DOHH2 (cell line): Measurements from ENCODE around the gene ATP12A.

Source experiments
- H3F3A ChIP-seq: fragments of 200-600 bp; sonication (generic), shearing (Covaris generic); 2 replicates; pipeline ENCODE4 v1.6.0; 2016; ENCODE audit warnings: antibody characterized with exemption, mild to moderate bottlenecking; ENCODE audit not compliant: control insufficient read depth, insufficient read depth
- H3K27ac ChIP-seq: fragments of 200-600 bp; sonication (generic); 2 replicates; pipeline ENCODE4 v1.5.1; 2014; ENCODE audit warnings: low read depth, mild to moderate bottlenecking, low read length, moderate library complexity
- H3K27me3 ChIP-seq: fragments of 200-600 bp; sonication (generic); 2 replicates; pipeline ENCODE4 v1.6.1; 2014; ENCODE audit warnings: mild to moderate bottlenecking, low read length, mixed read lengths; ENCODE audit not compliant: control insufficient read depth
- H3K36me3 ChIP-seq: fragments of 200-600 bp; sonication (generic); 2 replicates; pipeline ENCODE4 v1.6.1; 2014; ENCODE audit warnings: mild to moderate bottlenecking, low read length, moderate library complexity, mixed read lengths; ENCODE audit not compliant: control insufficient read depth
- H3K4me1 ChIP-seq: fragments of 200-600 bp; sonication (generic); 2 replicates; pipeline ENCODE4 v1.6.1; 2014; ENCODE audit warnings: mild to moderate bottlenecking, low read length, mixed read lengths; ENCODE audit not compliant: control insufficient read depth
- H3K4me2 ChIP-seq: fragments of 200-600 bp; sonication (generic); 2 replicates; pipeline ENCODE4 v1.6.0; 2014; ENCODE audit warnings: mild to moderate bottlenecking, low read length, moderate library complexity
- H3K4me3 ChIP-seq: fragments of 200-600 bp; sonication (generic); 2 replicates; pipeline ENCODE4 v1.5.1; 2014; ENCODE audit warnings: mild to moderate bottlenecking, low read length, mixed read lengths
- H3K79me2 ChIP-seq: fragments of 200-600 bp; sonication (generic); 2 replicates; pipeline ENCODE4 v1.6.1; 2014; ENCODE audit warnings: mild to moderate bottlenecking, low read length, mixed read lengths; ENCODE audit not compliant: control insufficient read depth
- H3K9me2 ChIP-seq: fragments of 200-600 bp; sonication (generic); replicated peaks from 2 replicates; pipeline ENCODE4 v1.6.1; 2014; ENCODE audit warnings: mild to moderate bottlenecking, low read length, mixed read lengths; ENCODE audit not compliant: control insufficient read depth
- H3K9me3 ChIP-seq: fragments of 200-600 bp; sonication (generic); 2 replicates; pipeline ENCODE4 v1.6.1; 2014; ENCODE audit warnings: antibody characterized with exemption, low read length, mixed read lengths; ENCODE audit not compliant: control insufficient read depth, insufficient read depth
- H4K20me1 ChIP-seq: fragments of 200-600 bp; sonication (generic); 2 replicates; pipeline ENCODE4 v1.6.0; 2014; ENCODE audit warnings: low read depth, mild to moderate bottlenecking, antibody characterized with exemption, low read length, moderate library complexity; ENCODE audit not compliant: control insufficient read depth, insufficient read depth
- EZH2phosphoT487 ChIP-seq: fragments of 200-600 bp; sonication (generic); IDR thresholded peaks from 2 replicates; pipeline ENCODE4 v1.6.1; 2017; ENCODE audit warnings: borderline replicate concordance, mild to moderate bottlenecking, antibody characterized with exemption, low read length, moderate library complexity, mixed read lengths
- TF ChIP-seq, protein P1 (sequence below): fragments of 200-600 bp; sonication (generic); IDR thresholded peaks from one replicate; pipeline ENCODE4 v1.5.1; 2014; ENCODE audit warnings: antibody characterized with exemption, mild to moderate bottlenecking, low read depth, low read length; ENCODE audit not compliant: poor library complexity, severe bottlenecking

ATP12A gene

GRCh38 chr13:24664726-24665409, 15.3 kb upstream of the ATP12A start:
- Histone ChIP-seq H3F3A (peaks cover 14% of the 10 kb centered on the region), H3K36me3 (no peaks in the 10 kb centered on the region), H3K9me2 (no peaks in the 10 kb centered on the region), H3K4me1 (peaks cover 81% of the 10 kb centered on the region), H3K79me2 (no peaks in the 10 kb centered on the region), H3K9me3 (no peaks in the 10 kb centered on the region), H3K4me3 (no peak overlapping the region), H4K20me1 (no peaks in the 10 kb centered on the region), H3K27me3 (no peaks in the 10 kb centered on the region), H3K27ac (peak overlapping the region; percentile 4; the same call in 1 of the 2 replicates), H3K4me2 (peak overlapping the region; percentile 66)
- TF ChIP-seq EZH2phosphoT487 = no peak
- TF ChIP-seq, protein P1, sequence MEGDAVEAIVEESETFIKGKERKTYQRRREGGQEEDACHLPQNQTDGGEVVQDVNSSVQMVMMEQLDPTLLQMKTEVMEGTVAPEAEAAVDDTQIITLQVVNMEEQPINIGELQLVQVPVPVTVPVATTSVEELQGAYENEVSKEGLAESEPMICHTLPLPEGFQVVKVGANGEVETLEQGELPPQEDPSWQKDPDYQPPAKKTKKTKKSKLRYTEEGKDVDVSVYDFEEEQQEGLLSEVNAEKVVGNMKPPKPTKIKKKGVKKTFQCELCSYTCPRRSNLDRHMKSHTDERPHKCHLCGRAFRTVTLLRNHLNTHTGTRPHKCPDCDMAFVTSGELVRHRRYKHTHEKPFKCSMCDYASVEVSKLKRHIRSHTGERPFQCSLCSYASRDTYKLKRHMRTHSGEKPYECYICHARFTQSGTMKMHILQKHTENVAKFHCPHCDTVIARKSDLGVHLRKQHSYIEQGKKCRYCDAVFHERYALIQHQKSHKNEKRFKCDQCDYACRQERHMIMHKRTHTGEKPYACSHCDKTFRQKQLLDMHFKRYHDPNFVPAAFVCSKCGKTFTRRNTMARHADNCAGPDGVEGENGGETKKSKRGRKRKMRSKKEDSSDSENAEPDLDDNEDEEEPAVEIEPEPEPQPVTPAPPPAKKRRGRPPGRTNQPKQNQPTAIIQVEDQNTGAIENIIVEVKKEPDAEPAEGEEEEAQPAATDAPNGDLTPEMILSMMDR = no peak

DNA sequence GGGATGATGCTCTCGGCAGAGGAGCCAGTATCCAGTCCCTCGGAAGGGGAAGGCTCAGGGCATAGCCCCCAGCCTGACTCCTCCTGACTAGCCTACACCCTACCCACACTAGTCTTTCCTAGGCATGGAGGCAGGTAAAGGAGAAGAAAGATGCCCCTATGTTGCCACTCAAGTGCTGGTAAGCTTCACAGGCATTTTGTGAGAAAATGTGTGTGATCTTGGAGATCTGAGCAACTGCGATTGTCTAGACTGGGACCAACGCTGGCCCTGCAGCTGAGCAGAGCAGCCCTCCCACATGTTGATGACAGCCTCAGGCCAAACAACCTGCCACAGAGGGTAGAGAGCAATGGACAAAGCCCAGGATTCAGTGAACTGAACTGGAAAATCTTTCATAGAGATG, 11.7 kb upstream of the ATP12A start:
- H3K27me3 ChIP-seq = no peaks in the 10 kb centered on the region
- no peak for TF ChIP-seq EZH2phosphoT487
- TF ChIP-seq, protein P1 = no peak
- no peaks in the 10 kb centered on the region for H3K9me2 ChIP-seq
- H3K9me3 ChIP-seq = no peaks in the 10 kb centered on the region
- peaks cover 70% of the 10 kb centered on the region for H3K4me1 ChIP-seq
- H3K27ac ChIP-seq = no peak overlapping the region
- H3K79me2 ChIP-seq = no peaks in the 10 kb centered on the region
- no peak overlapping the region for H3K4me2 ChIP-seq
- no peak overlapping the region for H3K4me3 ChIP-seq
- no peaks in the 10 kb centered on the region for H3K36me3 ChIP-seq
- no peaks in the 10 kb centered on the region for H3F3A ChIP-seq
- H4K20me1 ChIP-seq = no peaks in the 10 kb centered on the region

- no peak overlapping the region for H3K4me3 ChIP-seq
- no peaks in the 10 kb centered on the region for H4K20me1 ChIP-seq
- no peaks in the 10 kb centered on the region for H3K9me3 ChIP-seq
- H3K27ac ChIP-seq = no peak overlapping the region
- no peaks in the 10 kb centered on the region for H3K79me2 ChIP-seq
- TF ChIP-seq EZH2phosphoT487 = no peak
- TF ChIP-seq, protein P1 = no peak
- no peaks in the 10 kb centered on the region for H3K9me2 ChIP-seq
- H3K36me3 ChIP-seq = no peaks in the 10 kb centered on the region
- H3F3A ChIP-seq = no peaks in the 10 kb centered on the region
- no peaks in the 10 kb centered on the region for H3K27me3 ChIP-seq
- H3K4me1 ChIP-seq = peaks cover 65% of the 10 kb centered on the region
- no peak overlapping the region for H3K4me2 ChIP-seq
These were observed 11.1 kb upstream of the ATP12A start for GRCh38 chr13:24668955-24669582.
